Fibroblast of the aortic adventitia (primary cell): ENCODE results near the gene DRC3. TPM values are rescaled to one million over a fixed set of nuclear protein-coding genes. Genes with fewer than 3 reads are reported as not detected.
"Not testable (repeated sequence)": the region's sequence is repeated elsewhere in the genome, so short reads cannot be mapped to it uniquely, and the experiment has no call there.

Source experiments
- DNase-seq: peaks from one replicate; pipeline ENCODE4 v3.0.0-alpha.2; 2010; ENCODE audit warnings: low read depth
- H3K4me3 ChIP-seq: 2 replicates; pipeline ENCODE4 v1.5.1; 2011; ENCODE audit warnings: low read depth, mild to moderate bottlenecking, control low read depth, low read length, moderate library complexity
- total RNA-seq: library from RNA; depleted of rRNA; stranded (reverse); fragments of >200 nt; gene quantifications from 2 replicates; pipeline ENCODE4 v1.2.3, GENCODE V29; 2012; ENCODE audit warnings: low replicate concordance
- TF ChIP-seq, protein P1 (sequence below): IDR thresholded peaks from 2 replicates; pipeline ENCODE4 v1.5.1; 2011; ENCODE audit warnings: mild to moderate bottlenecking, low read length, control low read depth, inconsistent platforms; ENCODE audit not compliant: insufficient read depth

The DRC3 gene
- total RNA-seq, 1 donor, result 1.8 TPM

DNA sequence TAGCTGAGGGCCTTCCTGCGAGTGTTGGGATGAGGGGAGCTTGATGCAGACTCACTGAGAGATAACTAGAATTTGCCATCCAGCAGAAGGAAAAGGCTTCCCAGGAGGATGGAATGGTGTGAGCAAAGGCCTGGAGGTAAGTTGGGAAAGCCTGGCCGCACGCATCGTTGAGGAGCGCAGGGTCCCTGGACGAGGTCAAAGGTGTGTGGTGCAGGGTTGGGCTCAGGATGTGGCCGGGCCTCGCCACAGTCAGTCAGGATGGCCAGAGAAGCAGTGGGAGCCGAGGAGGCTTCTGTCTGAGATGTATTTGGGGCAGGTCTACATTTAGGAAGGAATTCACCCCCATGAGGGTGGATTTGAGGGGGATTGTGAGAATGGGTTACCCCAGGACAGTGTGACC lies 16.4 kb downstream of the DRC3 start:
- TF ChIP-seq, protein P1, sequence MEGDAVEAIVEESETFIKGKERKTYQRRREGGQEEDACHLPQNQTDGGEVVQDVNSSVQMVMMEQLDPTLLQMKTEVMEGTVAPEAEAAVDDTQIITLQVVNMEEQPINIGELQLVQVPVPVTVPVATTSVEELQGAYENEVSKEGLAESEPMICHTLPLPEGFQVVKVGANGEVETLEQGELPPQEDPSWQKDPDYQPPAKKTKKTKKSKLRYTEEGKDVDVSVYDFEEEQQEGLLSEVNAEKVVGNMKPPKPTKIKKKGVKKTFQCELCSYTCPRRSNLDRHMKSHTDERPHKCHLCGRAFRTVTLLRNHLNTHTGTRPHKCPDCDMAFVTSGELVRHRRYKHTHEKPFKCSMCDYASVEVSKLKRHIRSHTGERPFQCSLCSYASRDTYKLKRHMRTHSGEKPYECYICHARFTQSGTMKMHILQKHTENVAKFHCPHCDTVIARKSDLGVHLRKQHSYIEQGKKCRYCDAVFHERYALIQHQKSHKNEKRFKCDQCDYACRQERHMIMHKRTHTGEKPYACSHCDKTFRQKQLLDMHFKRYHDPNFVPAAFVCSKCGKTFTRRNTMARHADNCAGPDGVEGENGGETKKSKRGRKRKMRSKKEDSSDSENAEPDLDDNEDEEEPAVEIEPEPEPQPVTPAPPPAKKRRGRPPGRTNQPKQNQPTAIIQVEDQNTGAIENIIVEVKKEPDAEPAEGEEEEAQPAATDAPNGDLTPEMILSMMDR, result no peak
- no peak overlapping the region for H3K4me3 ChIP-seq
- DNase-seq, result no peak

DNA sequence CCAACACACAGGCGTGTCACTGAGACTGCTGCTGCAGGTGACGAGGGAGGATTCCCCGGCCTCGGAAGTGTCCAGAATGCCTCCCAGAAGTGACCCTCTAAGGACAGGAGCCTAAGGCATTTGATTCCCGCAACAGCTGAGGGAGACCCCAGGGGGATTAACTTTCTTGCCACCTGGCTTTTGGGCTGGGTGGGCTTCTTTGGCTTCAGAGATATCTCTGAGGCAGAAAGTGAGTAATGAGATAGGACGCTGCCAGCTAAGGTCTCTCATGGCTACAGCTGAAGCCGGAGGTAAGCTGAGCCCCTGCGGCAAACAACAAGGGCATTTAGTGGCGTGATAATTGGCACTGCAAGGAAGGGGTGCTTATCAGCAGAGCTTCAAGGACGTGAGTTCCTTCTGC lies 17.0 kb downstream of the DRC3 start:
- no peak overlapping the region for H3K4me3 ChIP-seq
- TF ChIP-seq, protein P1, result no peak
- no peak for DNase-seq

DNA sequence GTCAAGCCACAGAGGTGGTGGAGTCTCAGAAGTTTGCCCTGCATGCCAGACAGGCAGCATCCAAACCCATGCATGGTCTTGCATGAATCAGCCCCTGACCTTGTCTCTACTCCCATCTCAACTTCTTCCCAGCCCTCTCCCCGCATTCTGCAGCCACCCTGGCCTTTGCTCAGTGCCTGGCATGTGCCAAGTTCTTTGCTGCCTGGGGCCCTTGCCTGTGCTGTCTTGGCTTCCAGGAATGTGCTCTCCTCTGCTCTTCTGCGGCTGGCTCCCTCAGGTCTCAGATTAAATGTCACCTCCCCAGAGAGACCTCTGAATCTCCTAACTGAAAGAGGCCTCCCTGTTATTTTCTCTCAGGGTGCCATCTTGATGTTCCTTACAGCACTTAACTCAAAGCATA lies 17.6 kb downstream of the DRC3 start:
- TF ChIP-seq, protein P1, result no peak
- no peak for DNase-seq
- H3K4me3 ChIP-seq, result no peak overlapping the region

DNA sequence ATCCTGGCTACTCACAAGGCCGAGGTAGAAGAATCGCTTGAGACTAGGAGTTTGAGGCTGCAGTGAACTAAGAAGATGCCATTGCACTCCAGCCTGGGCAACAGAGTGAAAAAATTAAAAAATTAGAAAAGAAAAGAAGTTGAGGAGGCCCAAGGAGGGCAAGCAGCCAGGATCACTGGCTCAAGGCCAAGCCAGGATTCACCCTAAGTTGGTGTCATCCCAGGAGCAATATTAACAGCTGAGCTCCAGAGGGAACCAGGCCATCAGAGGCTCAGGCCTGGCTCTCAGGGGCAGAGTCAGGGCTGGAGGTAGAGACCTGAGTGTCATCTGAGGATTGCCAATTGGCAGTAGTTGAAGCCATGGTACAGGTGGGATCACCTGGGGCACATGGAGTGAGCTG lies 20.7 kb downstream of the DRC3 start:
- no peak overlapping the region for H3K4me3 ChIP-seq
- no peak for DNase-seq
- TF ChIP-seq, protein P1, result no peak

DNA sequence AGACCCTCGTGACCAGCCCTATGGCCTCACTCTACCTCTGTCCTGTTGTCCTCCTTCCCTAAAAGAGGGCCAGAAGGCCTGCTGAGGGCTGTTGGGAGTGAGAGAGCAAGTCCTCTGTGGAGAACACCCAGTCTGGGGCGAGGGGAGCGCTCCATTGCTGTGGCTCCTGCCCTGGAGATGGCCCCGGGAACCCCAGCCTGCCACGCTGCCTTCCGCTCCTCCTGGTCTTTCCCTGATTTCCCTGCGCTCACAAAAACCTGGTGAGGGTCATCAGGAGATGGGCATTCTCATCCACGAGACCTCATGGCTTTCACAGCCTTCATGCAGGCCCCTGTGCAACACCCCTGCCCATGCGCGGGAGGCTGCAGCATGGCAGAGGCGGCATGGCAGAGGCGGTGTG lies 21.2 kb downstream of the DRC3 start:
- no peak for DNase-seq
- TF ChIP-seq, protein P1, result no peak
- H3K4me3 ChIP-seq, result no peak overlapping the region

DNA sequence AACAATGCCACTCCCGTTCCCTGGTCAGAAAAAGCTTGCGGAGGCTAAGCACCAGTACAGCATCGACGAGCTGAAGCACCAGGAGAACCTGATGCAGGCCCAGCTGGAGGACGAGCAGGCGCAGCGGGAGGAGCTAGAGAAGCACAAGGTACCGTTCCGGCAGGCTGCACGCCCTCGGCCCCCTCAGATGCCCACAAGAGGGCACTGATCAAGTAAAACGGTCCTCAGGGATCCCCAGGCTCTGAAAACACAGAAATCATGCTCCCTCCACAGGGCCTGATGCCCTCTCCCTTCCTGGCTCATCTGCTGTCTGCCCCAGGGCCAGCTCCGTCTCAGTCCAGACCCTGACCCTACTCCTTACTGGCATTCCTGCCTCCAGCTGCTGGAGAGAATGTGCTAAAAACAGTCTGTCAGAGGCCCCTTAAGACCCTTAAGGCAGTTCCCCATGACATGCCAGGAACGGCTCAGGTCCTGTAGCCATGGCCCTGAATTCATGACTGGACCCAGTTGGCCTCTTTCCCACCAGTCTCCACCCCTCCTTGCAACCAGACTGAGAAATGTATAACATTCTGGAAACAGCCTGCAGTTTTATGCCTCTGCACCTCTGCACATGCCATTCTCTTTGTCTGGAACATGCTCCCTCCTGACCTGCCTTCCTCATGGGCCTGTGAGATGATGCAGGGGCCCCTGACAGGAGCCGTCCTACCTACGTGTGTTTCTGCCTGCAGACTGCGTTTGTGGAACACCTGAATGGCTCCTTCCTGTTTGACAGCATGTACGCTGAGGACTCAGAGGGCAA lies 21.8 kb downstream of the DRC3 start:
- TF ChIP-seq, protein P1, result peak; percentile 38
- H3K4me3 ChIP-seq, result no peak overlapping the region
- peak; percentile 27 for DNase-seq

DNA sequence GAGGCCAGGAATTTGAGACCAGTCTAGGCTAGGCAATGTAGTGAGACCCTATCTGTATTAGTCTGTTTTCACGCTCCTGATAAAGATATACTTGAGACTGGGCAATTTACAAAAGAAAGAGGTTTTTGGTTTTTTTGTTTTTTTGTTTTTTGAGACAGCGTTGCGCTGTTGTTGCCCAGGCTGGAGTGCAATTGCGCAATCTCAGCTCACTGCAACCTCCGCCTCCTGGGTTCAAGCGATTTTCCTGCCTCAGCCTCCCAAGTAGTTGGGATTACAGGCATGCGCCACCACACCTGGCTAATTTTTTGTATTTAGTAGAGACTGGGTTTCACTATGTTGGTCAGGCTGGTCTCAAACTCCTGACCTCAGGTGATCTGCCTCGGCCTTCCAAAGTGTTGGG lies 23.2 kb downstream of the DRC3 start:
- not testable (repeated sequence) for H3K4me3 ChIP-seq, DNase-seq
